ENCODE results near the gene PANK1. TPM values are rescaled to one million over a fixed set of nuclear protein-coding genes. Genes with fewer than 3 reads are reported as not detected.
"Not testable (repeated sequence)": the region's sequence is repeated elsewhere in the genome, so short reads cannot be mapped to it uniquely, and the experiment has no call there.

PANK1 gene
- total RNA-seq, 1 donor from 2014 or later: 18.2 TPM

GRCh38 chr10:89651916-89652573 lies 7.0 kb upstream of the PANK1 start:
- no peak for DNase-seq (ENCODE audit: low spot score)

GRCh38 chr10:89651205-89651915 lies 6.3 kb upstream of the PANK1 start:
- no peak for DNase-seq (ENCODE audit: low spot score)

DNA sequence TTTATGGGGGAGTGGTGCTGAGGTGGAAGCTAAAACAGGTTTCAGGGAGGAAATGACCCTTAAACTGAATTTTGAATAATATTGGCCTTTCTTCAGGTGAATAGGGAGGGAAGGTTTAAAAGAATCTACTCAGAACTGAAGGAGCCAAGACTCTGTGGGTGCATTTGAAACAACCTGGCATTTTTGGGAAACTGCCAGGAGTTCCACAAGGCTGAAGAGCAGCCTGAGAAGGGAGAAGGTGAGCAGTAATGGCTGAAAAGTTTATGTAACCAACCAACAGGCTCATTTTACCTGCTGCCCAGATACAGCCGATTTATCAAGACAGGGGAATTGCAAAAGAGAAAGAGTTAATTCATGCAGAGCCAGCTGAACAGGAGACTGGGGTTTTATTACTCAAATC lies 4.0 kb upstream of the PANK1 start:
- no peak for DNase-seq (ENCODE audit: low spot score)

DNA sequence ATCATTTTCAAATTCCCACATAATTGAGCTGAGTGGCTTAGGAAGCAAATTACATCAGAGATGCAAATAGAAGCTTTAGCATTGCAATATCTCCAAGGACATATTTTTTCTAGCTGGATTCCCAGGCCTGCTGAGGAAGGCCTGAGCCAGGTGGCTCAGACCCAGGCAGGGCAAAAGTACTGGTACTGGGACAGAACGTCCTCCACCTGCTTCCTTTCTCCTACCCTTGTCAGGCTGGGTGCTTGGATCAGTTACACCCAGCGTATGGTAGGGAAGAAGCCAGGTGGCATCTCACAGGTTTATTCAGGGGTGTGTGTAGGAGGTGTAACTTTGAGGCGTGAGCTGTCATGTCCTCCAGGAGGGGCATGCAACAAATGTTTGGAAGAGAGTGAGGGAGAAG lies 3.0 kb upstream of the PANK1 start:
- no peak for DNase-seq (ENCODE audit: low spot score)

DNA sequence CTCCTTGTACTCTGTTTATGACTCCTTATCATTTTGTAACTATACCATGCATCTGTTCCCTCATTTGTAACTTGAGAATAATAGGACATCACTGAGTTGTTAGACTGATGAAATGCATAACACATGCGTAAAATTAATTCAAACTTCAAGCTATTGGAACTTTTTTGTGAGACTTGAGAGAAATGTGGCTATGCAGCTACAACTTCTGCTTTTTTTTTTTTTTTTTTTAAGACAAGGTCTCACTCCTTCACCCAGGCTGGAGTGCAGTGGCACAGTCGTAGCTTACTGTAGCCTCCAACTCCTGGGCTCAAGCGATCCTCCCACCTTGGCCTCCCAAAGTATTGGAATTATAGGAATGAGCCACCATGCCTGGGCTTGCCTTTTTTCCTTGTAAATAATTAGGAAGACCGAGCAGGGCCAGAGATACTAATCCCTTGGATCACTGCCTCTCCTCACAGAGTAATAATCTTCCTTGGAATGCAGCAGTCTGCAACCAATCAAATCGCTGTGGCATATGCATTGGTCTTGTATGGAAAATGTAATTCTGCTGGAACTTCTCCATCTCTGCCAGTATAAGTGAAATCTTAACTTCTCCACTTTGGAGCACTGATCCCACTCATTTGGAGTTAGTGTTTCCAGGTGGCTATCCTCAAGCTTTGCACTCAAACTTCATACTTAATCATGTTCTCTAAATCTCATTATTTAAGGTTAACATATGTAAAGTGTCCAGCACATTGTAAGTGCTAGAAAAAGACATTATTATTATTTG lies 2.0 kb upstream of the PANK1 start:
- no peak for DNase-seq (ENCODE audit: low spot score)

DNA sequence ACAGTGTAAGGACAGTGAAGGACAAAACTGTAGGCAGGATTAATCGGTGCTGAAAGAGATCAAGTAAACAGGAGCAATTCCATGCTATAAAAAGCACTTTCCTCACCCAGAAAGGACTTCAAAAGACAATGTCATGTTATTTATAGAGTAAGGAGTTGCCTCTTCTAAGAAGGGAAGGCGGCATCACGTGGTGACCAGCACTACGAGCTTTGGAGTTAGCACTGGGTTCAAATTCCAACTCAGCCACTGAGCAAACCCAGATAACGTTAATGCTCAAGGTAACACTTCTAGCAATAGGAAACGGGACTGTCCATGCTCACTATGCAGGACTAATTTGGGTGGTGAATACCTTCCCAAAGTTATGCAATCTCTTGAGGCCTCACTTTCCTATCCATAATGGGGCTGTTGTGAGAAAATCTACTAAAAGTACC lies 715 bp upstream of the PANK1 start:
- peak; percentile 61 for DNase-seq (ENCODE audit: low spot score)

- DNase-seq (ENCODE audit: low spot score): peak; percentile 11
Measured at GRCh38 chr10:89644691-89644966, 413 bp downstream of the PANK1 start.

GRCh38 chr10:89643812-89644690 lies 991 bp downstream of the PANK1 start:
- peak; percentile 91 for DNase-seq (ENCODE audit: low spot score)

DNA sequence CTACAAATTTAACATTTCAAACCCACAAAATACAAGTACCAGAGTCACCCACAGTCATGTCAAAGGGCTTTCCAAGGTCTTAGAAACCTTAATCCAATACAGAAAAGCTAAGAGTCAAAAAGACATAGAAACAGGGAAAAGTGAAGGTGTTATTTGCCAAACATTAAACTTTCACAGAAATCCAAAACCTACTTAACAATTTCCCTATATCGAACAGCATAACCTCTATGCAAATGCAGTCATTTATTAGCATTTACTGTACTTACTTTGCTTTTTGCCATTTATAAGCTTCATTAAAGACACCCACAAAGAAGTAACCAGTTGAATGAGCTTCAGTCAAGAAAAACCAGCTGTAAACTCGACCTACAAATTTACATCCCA lies 1.6 kb downstream of the PANK1 start:
- DNase-seq (ENCODE audit: low spot score): no peak

GRCh38 chr10:89642193-89642592 lies 2.8 kb downstream of the PANK1 start:
- no peak for DNase-seq (ENCODE audit: low spot score)

GRCh38 chr10:89640241-89640640 lies 4.8 kb downstream of the PANK1 start:
- DNase-seq (ENCODE audit: low spot score): no peak

DNA sequence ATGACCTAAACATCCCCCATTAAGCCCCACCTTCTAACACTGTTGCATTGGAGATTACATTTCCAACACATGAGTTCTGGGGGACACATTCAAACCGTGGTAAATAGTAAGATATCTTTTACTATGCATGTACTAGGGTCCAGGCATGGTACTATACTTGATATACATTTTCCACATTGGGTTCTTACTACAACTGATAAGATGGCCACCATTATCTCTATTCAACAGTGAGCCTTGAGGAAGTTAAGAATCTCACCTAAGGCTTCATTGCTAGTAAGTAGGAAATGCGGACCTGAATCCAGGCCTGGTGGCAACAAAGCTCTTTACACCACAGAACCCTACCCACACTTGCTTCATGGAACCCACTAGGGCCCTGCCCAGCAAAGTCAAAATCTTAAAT lies 5.7 kb downstream of the PANK1 start:
- no peak for DNase-seq (ENCODE audit: low spot score)

DNA sequence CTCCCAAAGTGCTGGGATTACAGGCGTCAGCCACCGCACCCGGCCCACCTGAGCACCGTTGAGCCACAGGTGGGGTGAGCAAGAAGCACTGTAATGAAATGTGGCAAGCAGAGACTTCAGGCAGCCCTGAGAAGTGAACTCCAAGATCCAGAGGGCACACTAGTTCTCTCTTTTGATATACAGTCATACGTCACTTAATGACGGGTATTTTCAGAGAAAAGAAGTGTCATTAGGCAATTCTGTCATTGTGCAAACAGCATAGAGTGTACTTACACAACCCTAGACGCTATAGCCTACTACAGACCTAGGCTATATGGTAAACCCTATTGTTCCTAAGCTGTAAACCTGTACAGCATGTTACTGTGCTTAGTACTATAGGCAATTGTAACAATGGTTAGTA lies 7.9 kb downstream of the PANK1 start:
- DNase-seq (ENCODE audit: low spot score): no peak

- DNase-seq (ENCODE audit: low spot score): no peak
Measured at GRCh38 chr10:89634637-89635036, 10.4 kb downstream of the PANK1 start.

DNA sequence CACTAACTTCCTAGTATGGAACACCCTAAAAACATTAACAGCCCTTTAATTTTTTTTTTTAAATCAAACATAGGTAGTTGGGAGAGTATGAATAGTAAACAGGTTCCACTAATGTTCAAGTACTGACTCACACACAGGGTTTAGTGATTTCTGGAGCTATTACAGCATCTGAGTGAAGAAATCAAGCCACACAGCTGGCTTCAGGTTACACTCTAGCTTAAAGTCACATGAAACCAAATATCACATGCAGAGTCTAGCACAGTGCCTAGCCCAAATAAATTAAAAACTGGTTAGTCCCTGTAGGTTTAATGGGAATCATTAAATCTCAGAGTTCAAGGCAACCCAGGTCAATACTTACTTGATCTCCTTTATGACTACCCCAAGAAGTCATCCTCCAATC lies 11.6 kb downstream of the PANK1 start:
- DNase-seq (ENCODE audit: low spot score): no peak

GRCh38 chr10:89632824-89633223 lies 12.2 kb downstream of the PANK1 start:
- DNase-seq (ENCODE audit: low spot score): no peak

DNA sequence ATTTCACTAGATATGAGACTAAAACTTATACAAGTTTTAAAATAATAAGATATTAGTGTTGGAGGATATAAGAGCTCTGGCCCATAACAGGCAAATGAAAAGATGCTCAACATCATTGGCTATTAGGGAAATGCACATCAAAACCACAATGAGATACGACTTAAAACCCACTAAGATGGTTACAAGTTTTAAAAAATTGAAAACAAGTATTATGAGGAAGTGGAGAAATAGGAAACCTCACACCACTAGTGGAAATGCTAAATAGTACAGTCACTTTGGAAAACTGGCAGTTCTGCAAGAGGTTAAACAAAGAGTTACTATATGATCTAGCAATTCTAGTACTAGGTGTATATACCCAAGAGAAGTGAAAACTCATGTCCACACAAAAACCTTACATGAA lies 17.2 kb downstream of the PANK1 start:
- DNase-seq (ENCODE audit: low spot score): no peak

DNA sequence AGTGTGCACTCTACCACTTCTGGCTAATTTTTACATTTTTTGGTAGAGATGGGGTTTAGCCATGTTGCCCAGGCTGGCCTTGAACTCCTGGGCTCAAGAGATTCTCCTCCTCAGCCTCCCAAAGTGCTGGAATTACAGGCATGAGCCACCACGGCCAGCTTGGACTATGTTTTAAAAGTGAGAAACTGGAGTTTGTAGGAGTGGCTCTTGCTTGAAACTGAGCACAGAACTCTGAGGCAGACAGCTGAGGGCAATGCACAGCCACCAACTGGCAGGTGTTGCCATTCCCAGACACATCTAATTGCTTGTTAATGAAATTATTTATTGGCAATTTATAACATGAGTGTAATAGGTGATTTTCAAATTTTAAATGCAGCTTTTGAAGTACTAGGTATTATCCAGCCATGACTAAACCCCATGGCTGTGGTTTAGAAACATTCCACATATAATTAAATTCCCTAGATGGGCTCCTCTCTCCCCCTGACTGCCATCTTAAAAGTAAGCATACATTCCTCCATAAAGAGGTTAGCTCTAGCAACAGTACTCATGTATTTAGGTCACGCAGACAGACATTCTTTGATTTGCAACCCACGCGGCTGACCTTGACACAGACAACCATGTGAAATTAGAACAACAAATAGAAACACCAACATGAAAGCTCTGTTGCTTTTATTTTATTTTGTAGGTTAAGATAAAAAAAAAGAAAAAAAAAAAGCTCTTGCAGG lies 19.8 kb downstream of the PANK1 start:
- DNase-seq (ENCODE audit: low spot score): no peak

DNA sequence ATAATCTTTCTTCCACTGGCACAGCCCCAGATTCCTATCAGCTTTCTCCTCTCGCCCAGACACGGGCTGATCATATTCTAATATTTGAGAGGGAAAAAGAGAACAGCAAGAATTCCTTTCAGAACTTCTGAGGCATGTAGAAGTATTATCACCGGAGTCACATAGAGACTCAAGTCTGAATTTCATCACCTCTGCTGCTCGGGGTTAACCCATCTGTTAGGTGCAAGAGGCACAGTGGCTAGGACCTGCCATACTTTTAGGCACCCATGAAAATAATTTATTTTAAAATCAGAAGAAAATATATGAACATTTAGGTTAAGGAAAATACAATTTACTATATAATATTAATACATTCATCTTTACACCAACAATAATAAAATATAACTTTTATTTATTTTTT lies 21.0 kb downstream of the PANK1 start:
- DNase-seq (ENCODE audit: low spot score): no peak

DNA sequence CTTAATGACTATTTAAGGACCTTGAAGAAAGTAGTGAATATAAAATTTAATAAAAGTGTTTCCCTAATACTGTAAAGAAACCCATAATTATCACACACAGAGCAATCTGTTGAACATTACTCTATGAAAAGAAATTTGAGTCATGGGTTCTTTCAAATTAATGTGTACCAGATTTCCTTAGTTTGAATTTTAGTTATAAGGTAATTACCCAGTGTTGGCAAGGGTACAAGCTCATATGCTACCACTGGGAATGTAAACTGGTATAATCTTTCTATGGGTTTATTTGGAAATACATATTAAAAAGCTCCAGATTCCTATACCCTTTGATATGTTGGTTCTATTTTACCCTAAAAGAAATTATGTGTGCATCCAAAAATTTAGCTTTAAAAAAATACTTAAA lies 22.9 kb downstream of the PANK1 start:
- DNase-seq (ENCODE audit: low spot score): no peak

- no peak for DNase-seq (ENCODE audit: low spot score)
Measured at GRCh38 chr10:89621438-89621837, 23.6 kb downstream of the PANK1 start.

- not testable (repeated sequence) for DNase-seq (ENCODE audit: low spot score)
Measured at GRCh38 chr10:89620296-89620695, 24.7 kb downstream of the PANK1 start.
